GM23338 (cell line): ENCODE data around the gene EDN1. TPM values are rescaled to one million over a fixed set of nuclear protein-coding genes. Genes with fewer than 3 reads are reported as not detected.

ENCODE experiments used
- ATAC-seq: fragments of 200-7000 bp; cut with Tn5 transposase; 3 replicates; pipeline ENCODE4 v1.9.1; 2020
- DNase-seq: peaks from one replicate; pipeline ENCODE4 v3.0.0-alpha.2; 2015; ENCODE audit warnings: low spot score
- H2AFZ ChIP-seq: fragments of 200-600 bp; sonication (generic); 2 replicates; pipeline ENCODE4 v1.8.0; 2016; ENCODE audit warnings: antibody characterized with exemption, mild to moderate bottlenecking, moderate library complexity
- H3F3A ChIP-seq: fragments of 200-600 bp; sonication (generic); replicated peaks from 2 replicates; pipeline ENCODE4 v1.8.0; 2017; ENCODE audit warnings: antibody characterized with exemption, mixed run types, low read depth
- H3K27ac ChIP-seq: fragments of 200-600 bp; sonication (generic); 2 replicates; pipeline ENCODE4 v1.6.1; 2016; ENCODE audit warnings: low read depth
- H3K27me3 ChIP-seq: fragments of 200-600 bp; sonication (generic); 2 replicates; pipeline ENCODE4 v1.8.0; 2016; ENCODE audit warnings: mild to moderate bottlenecking, mixed run types, moderate library complexity; ENCODE audit not compliant: insufficient read depth
- H3K36me3 ChIP-seq: fragments of 200-600 bp; sonication (generic); 2 replicates; pipeline ENCODE4 v1.8.0; 2016; ENCODE audit warnings: mild to moderate bottlenecking; ENCODE audit not compliant: insufficient read depth
- H3K4me1 ChIP-seq: fragments of 200-600 bp; sonication (generic); 2 replicates; pipeline ENCODE4 v1.8.0; 2016; ENCODE audit warnings: mild to moderate bottlenecking, moderate library complexity; ENCODE audit not compliant: insufficient read depth
- H3K4me2 ChIP-seq: fragments of 200-600 bp; sonication (generic); 2 replicates; pipeline ENCODE4 v1.7.1; 2017; ENCODE audit warnings: mixed run types
- H3K4me3 ChIP-seq: fragments of 200-600 bp; sonication (generic); 2 replicates; pipeline ENCODE4 v1.6.1; 2016; ENCODE audit warnings: mixed run types
- H3K79me2 ChIP-seq: fragments of 200-600 bp; sonication (generic); replicated peaks from 2 replicates; pipeline ENCODE4 v1.8.0; 2017; ENCODE audit warnings: mild to moderate bottlenecking; ENCODE audit not compliant: insufficient read depth
- H3K9me2 ChIP-seq: fragments of 200-600 bp; sonication (generic); 2 replicates; pipeline ENCODE4 v1.8.0; 2017; ENCODE audit not compliant: insufficient read depth
- H4K20me1 ChIP-seq: fragments of 200-600 bp; sonication (generic); replicated peaks from 2 replicates; pipeline ENCODE4 v1.8.0; 2017; ENCODE audit warnings: mild to moderate bottlenecking; ENCODE audit not compliant: insufficient read depth
- H3K27ac Mint-ChIP-seq: 2 replicates; pipeline ENCODE4 v1.8.0; 2020; ENCODE audit warnings: inconsistent platforms, mild to moderate bottlenecking, moderate library complexity, mixed read lengths
- H3K27me3 Mint-ChIP-seq: 3 replicates; pipeline ENCODE4 v1.8.0; 2022; ENCODE audit warnings: low read depth, mild to moderate bottlenecking, moderate library complexity, mixed read lengths, inconsistent platforms; ENCODE audit not compliant: insufficient read depth, poor library complexity
- H3K36me3 Mint-ChIP-seq: 3 replicates; pipeline ENCODE4 v1.8.0; 2021; ENCODE audit warnings: low read depth, mild to moderate bottlenecking, inconsistent platforms, moderate library complexity, mixed read lengths
- H3K4me1 Mint-ChIP-seq: 3 replicates; pipeline ENCODE4 v1.8.0; 2020; ENCODE audit warnings: mild to moderate bottlenecking, inconsistent platforms, mixed read lengths
- H3K4me3 Mint-ChIP-seq: 3 replicates; pipeline ENCODE4 v1.8.0; 2021; ENCODE audit warnings: moderate library complexity, mild to moderate bottlenecking, inconsistent platforms, mixed read lengths
- H3K9me3 Mint-ChIP-seq: 3 replicates; pipeline ENCODE4 v1.8.0; 2020; ENCODE audit warnings: moderate library complexity, mild to moderate bottlenecking, inconsistent platforms, mixed read lengths
- CREB1 ChIP-seq: fragments of 250-450 bp; sonication (Bioruptor Pico); IDR thresholded peaks from 2 replicates; pipeline ENCODE4 v1.5.0; 2020; ENCODE audit warnings: low read depth, mild to moderate bottlenecking, moderate library complexity
- EZH2 ChIP-seq: fragments of 200-600 bp; sonication (generic); IDR thresholded peaks from one replicate; pipeline ENCODE4 v1.8.0; 2017; ENCODE audit warnings: antibody characterized with exemption, mild to moderate bottlenecking, low read depth; ENCODE audit not compliant: unreplicated experiment
- EZH2phosphoT487 ChIP-seq: fragments of 200-600 bp; sonication (generic); IDR thresholded peaks from one replicate; pipeline ENCODE4 v1.8.1; 2018; ENCODE audit warnings: antibody characterized with exemption; ENCODE audit not compliant: unreplicated experiment
- NANOG ChIP-seq: IDR thresholded peaks from 2 replicates; pipeline ENCODE4 v1.6.1; 2016; ENCODE audit warnings: antibody characterized with exemption, borderline replicate concordance
- POLR2AphosphoS5 ChIP-seq: IDR thresholded peaks from 2 replicates; pipeline ENCODE4 v1.6.1; 2016; ENCODE audit warnings: antibody characterized with exemption, low read depth
- ZNF114 ChIP-seq: fragments of 250-450 bp; sonication (Bioruptor Pico); IDR thresholded peaks from 2 replicates; pipeline ENCODE4 v1.5.0; 2020; ENCODE audit warnings: mild to moderate bottlenecking, moderate library complexity
- ZNF331 ChIP-seq: fragments of 250-450 bp; sonication (Bioruptor Pico); IDR thresholded peaks from 2 replicates; pipeline ENCODE4 v1.5.0; 2020; ENCODE audit warnings: low read depth, mild to moderate bottlenecking, moderate library complexity
- ZNF462 ChIP-seq: fragments of 250-450 bp; sonication (Bioruptor Pico); IDR thresholded peaks from 2 replicates; pipeline ENCODE4 v1.5.0; 2020; ENCODE audit warnings: mild to moderate bottlenecking, moderate library complexity
- polyA plus RNA-seq: library from polyadenylated mRNA; unstranded; fragments of >200 nt; fragmentation: Nextera tagmentation; extraction: Ambion mirVana; gene quantifications from 2 replicates; pipeline ENCODE4 v1.2.1, GENCODE V29; 2016
- total RNA-seq: library from RNA; depleted of rRNA; stranded (reverse); fragments of >200 nt; shearing (Covaris generic); gene quantifications from 2 replicates; pipeline ENCODE4 v1.2.3, GENCODE V29; 2014

EDN1 gene
- total and polyA plus RNA-seq, 2 experiments from 2014 or later, result 0.80 to 1.2 TPM

- Histone ChIP-seq H3K9me2 (peaks cover 4% of the 10 kb centered on the region; the same call in 1 of the 2 replicates), H3K79me2 (no peaks in the 10 kb centered on the region), H3K4me2 (no peak overlapping the region), H3K4me3 (no peak overlapping the region), H2AFZ (no peak overlapping the region), H3K36me3 (no peaks in the 10 kb centered on the region), H3F3A (0 out of 2 replicates have a peak, but pooled peaks cover 2% of the 10 kb centered on the region), H3K4me1 (peaks cover 44% of the 10 kb centered on the region), H4K20me1 (no peaks in the 10 kb centered on the region), H3K27me3 (no peaks in the 10 kb centered on the region), H3K27ac (no peak overlapping the region)
- Mint-ChIP-seq H3K9me3 (no peaks in the 10 kb centered on the region; the same call in 2 of the 3 replicates), H3K4me1 (peaks cover 37% of the 10 kb centered on the region), H3K36me3 (peaks cover 2% of the 10 kb centered on the region; the same call in 1 of the 3 replicates), H3K27me3 (peaks cover under 1% of the 10 kb centered on the region), H3K27ac (no peak overlapping the region), H3K4me3 (no peak overlapping the region)
- no peak for TF ChIP-seq ZNF331 (CRISPR knock-in tag)
- TF ChIP-seq POLR2AphosphoS5, result no peak
- ATAC-seq (no peak), DNase-seq (no peak)
Observed at GRCh38 chr6:12328701-12329100, 38.5 kb downstream of the EDN1 start.

GRCh38 chr6:12331474-12331873 lies 41.3 kb downstream of the EDN1 start:
- Histone ChIP-seq H2AFZ (peak overlapping the region; percentile 43; the same call in 1 of the 2 replicates), H3K4me2 (no peak overlapping the region), H3K79me2 (no peaks in the 10 kb centered on the region), H3K36me3 (no peaks in the 10 kb centered on the region), H3K9me2 (peaks cover 4% of the 10 kb centered on the region; the same call in 1 of the 2 replicates), H3K4me1 (peaks cover 27% of the 10 kb centered on the region), H3K27ac (no peak overlapping the region), H3K4me3 (no peak overlapping the region), H4K20me1 (no peaks in the 10 kb centered on the region), H3F3A (0 out of 2 replicates have a peak, but pooled peaks cover 3% of the 10 kb centered on the region), H3K27me3 (no peaks in the 10 kb centered on the region)
- H3K36me3 Mint-ChIP-seq, result peaks cover 2% of the 10 kb centered on the region; the same call in 1 of the 3 replicates
- no peak for TF ChIP-seq EZH2
- no peak for TF ChIP-seq NANOG
- no peaks in the 10 kb centered on the region; the same call in 2 of the 3 replicates for H3K9me3 Mint-ChIP-seq
- H3K4me1 Mint-ChIP-seq, result peaks cover 22% of the 10 kb centered on the region
- H3K27me3 Mint-ChIP-seq, result no peaks in the 10 kb centered on the region
- no peak overlapping the region for H3K27ac Mint-ChIP-seq
- ATAC-seq, result no peak
- H3K4me3 Mint-ChIP-seq, result no peak overlapping the region
- DNase-seq, result no peak

- peaks cover 17% of the 10 kb centered on the region for H3K4me1 Mint-ChIP-seq
- ATAC-seq (no peak), DNase-seq (no peak)
- H3F3A ChIP-seq, result 0 out of 2 replicates have a peak, but pooled peaks cover 3% of the 10 kb centered on the region
- H3K4me2 ChIP-seq, result no peak overlapping the region
- peak overlapping the region; percentile 43; the same call in 1 of the 2 replicates for H2AFZ ChIP-seq
- peaks cover 2% of the 10 kb centered on the region; the same call in 1 of the 3 replicates for H3K36me3 Mint-ChIP-seq
- no peak overlapping the region for H3K4me3 Mint-ChIP-seq
- no peaks in the 10 kb centered on the region for H3K36me3 ChIP-seq
- peaks cover 21% of the 10 kb centered on the region for H3K4me1 ChIP-seq
- H3K9me3 Mint-ChIP-seq, result no peaks in the 10 kb centered on the region; the same call in 2 of the 3 replicates
- peaks cover 4% of the 10 kb centered on the region; the same call in 1 of the 2 replicates for H3K9me2 ChIP-seq
- no peaks in the 10 kb centered on the region for H4K20me1 ChIP-seq
- no peak overlapping the region for H3K4me3 ChIP-seq
- H3K27me3 Mint-ChIP-seq, result no peaks in the 10 kb centered on the region
- no peaks in the 10 kb centered on the region for H3K27me3 ChIP-seq
- no peak overlapping the region for H3K27ac ChIP-seq
- H3K79me2 ChIP-seq, result no peaks in the 10 kb centered on the region
- H3K27ac Mint-ChIP-seq, result no peak overlapping the region
- TF ChIP-seq ZNF114 (CRISPR knock-in tag), result no peak
- TF ChIP-seq ZNF331 (CRISPR knock-in tag), result no peak
- no peak for TF ChIP-seq EZH2phosphoT487
- no peak for TF ChIP-seq ZNF462
- TF ChIP-seq NANOG, result no peak
- TF ChIP-seq CREB1 (CRISPR knock-in tag), result no peak
Observed at GRCh38 chr6:12331951-12332749, 42.0 kb downstream of the EDN1 start.
